Hepatocyte (in vitro differentiated cells): ENCODE results near the gene CD248.
A peak's percentile ranks its signal among the peaks of the same experiment; 100 is the strongest.

Experiments used
- EZH2 ChIP-seq: fragments of 200-600 bp; sonication (generic); IDR thresholded peaks from 2 replicates; pipeline ENCODE4 v1.6.1; 2016; ENCODE audit warnings: antibody characterized with exemption, mild to moderate bottlenecking, borderline replicate concordance
- EZH2phosphoT487 ChIP-seq: fragments of 200-600 bp; sonication (generic); IDR thresholded peaks from one replicate; pipeline ENCODE4 v1.6.1; 2018; ENCODE audit warnings: antibody characterized with exemption, mild to moderate bottlenecking, low read depth, moderate library complexity; ENCODE audit not compliant: unreplicated experiment, severe bottlenecking
- TF ChIP-seq, protein P1 (sequence below): fragments of 200-600 bp; sonication (generic); IDR thresholded peaks from 2 replicates; pipeline ENCODE4 v1.5.1; 2016; ENCODE audit warnings: antibody characterized with exemption, mild to moderate bottlenecking; ENCODE audit not compliant: poor library complexity

- TF ChIP-seq, protein P1, sequence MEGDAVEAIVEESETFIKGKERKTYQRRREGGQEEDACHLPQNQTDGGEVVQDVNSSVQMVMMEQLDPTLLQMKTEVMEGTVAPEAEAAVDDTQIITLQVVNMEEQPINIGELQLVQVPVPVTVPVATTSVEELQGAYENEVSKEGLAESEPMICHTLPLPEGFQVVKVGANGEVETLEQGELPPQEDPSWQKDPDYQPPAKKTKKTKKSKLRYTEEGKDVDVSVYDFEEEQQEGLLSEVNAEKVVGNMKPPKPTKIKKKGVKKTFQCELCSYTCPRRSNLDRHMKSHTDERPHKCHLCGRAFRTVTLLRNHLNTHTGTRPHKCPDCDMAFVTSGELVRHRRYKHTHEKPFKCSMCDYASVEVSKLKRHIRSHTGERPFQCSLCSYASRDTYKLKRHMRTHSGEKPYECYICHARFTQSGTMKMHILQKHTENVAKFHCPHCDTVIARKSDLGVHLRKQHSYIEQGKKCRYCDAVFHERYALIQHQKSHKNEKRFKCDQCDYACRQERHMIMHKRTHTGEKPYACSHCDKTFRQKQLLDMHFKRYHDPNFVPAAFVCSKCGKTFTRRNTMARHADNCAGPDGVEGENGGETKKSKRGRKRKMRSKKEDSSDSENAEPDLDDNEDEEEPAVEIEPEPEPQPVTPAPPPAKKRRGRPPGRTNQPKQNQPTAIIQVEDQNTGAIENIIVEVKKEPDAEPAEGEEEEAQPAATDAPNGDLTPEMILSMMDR = no peak
- TF ChIP-seq EZH2 (no peak), EZH2phosphoT487 (peak; percentile 55)
These were observed 24.9 kb downstream of the CD248 start, which contains the start of gene TMEM151A for GRCh38 chr11:66291706-66292542.
